Activated CD4-positive, alpha-beta T cell treated with anti-CD3 and anti-CD28 coated beads, Interleukin-2, amount 50 U/mL, for 24 hours (primary cell): ENCODE results near the gene PSMB7.

Source experiments
- DNase-seq, 2 donors: peaks; one replicate each; pipeline ENCODE4 v3.0.0-alpha.2; 2020; ENCODE audit warnings: low read depth in 1 of 2, low spot score in 1 of 2

Gene PSMB7

DNA sequence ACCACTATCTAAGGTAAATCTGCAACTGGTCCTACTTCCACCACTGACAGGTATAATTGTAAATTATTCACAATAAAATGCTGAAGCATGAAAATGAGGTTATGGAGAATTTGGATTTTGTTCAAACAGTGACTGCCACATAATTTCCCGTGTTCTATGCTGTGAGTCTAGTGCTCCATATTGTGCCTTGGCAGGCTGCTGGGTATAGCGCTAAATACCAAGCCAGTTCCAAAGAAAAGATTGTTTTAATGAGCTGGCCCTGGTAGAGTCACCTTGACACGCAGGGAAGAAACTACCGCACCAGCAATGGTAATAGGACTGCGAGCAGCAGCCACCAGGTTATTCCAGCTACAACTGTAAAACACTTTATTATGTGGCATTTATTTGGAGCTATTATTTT, 30.4 kb downstream of the PSMB7 start:
- no peak for DNase-seq

DNA sequence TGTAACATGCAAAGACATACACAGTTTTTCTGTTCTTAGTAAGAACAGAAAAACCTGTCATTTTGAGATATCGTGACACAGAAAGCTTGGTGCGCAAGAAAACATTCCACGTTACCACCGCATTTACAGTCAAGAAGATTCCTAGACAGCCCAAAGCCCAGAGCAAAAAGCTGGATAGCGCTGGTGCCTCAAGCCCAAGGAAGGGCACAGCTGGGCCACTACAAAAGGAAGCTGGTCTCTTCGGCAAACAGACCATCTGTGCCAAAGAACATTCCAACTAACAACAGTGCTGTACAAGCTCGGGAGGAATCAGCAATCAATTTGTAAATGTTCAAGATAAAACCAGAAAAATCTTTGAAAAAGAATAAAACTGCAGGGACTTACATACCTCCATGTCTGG, 31.0 kb downstream of the PSMB7 start:
- DNase-seq, result no peak

DNA sequence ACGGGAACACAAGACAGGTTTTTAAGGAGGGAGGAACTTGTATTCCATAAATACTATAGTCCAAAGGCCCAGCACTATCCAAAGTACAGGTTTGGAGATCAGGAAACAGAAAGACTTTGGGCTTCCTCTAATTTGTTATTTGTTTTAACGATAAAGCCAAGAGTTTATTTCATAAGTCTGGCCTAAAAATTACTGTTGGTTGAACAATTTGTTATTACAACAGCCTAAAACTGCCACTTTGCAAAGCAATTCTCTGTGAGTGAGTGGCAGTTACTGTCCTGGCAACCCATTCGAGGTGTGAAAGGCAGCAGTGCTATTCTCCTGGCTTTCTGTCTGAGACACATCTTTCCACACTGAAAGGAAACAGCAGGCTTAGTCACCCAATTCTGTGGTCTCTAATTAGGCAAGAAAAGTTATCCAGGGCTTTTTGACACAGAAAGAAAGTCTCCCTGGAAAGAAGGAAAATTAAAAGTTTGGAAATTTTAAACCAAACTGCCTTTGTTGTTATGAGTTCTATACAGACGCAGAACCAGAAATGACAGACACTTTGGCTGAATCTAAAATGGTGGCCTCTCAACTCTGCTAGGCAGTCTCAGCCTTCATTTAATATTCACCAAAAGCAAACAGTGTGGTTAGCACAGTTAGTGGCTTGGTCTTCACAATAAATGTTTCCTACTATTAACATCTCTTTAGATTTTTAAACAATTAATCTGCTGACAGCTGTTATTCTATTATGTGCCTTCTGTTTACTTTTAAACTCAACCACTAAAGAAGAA, 33.9 kb downstream of the PSMB7 start:
- no peak for DNase-seq

DNA sequence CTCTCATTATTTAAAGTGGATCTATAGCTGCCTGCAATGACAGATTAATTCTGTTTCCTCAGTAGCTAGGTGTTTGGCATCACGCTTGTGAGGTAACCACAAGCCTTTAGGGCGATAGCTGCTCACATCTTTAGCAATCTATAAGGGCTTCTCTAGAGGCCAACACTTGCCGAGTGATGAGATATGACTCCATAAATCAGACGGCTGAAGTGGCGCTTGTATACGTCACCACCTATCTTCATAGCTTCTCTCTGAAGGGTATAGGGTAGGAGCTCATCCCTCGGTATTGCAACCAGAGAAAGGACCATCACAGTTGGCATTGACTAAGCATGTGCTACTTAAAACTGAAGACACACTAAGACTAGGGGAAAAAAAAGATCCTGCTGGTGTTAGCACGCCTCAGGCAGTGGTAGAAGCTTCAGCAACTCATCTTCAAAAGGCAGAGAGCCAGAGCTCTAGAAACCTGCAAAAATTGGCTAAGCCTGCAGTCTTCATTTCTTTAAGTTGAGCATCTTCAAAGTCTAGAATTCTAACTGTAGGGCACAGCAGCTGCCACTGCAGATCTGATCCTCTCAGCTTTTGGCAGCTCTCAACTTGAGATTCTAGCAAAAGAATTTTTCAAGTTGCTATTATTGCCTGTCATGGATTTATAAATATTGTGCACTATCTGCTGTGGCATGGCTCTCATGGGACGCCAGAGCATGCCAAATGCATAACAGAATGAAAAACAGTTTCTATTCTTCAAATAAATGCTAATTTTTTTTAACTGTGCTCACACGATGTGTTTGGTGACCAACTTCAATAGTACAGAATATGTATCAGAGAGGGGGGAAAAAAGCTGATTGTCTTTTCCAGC, 37.5 kb downstream of the PSMB7 start:
- DNase-seq, result no peak

DNA sequence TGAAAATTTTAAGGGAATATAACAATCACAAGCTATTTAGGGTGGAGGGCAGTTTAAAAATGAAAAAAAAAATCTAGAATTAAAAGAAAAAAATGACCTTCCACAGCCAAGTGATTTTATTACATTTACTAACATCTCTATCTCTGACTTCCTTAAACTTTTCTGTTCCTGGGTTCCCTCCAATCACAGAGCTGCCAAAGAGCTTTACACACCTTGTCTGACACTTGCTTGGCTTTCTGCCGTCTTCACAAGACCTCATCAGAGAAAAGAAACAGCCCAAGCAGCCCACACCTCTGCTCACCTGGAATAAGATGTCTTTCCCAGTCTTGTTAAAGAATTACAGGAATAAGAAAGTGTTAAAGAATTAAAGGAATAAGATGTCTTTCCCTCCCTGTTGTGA, 38.9 kb downstream of the PSMB7 start:
- DNase-seq, result no peak

DNA sequence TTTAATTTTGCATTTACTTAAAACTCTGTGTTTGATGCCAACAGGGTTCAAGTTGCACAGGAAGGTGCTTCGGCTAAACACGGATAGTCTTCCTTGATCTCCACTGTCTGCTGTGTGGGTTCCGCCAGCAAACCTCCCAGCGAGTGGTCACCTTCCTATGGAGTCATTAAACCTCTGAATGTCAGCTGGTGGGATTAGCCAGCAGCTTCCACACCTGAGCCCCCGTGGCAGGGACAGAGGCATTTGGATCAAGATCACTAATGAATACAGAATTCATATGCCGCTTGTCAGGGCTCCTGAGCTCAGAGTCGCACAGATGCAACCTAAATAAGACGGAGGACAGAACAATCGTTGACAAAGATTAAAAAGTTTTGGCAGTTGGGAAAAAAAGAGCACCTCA, 39.5 kb downstream of the PSMB7 start:
- no peak for DNase-seq

DNA sequence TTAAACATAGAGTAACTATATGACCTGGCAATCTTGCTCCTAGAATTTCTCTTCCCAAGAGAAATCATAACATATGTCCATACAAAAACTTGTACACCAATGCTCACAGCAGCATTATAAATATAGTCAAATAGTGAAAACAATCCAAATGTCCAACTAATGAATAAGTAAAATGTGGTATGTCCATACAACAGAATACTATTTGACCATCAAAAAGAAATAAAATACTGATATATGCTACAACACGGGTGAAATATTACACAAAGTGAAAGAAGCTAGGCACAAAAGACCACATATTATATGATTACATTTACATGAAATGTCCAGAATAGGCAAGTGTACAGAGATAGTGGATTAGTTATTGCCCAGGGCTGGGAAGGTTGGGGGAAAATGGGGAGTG, 41.4 kb downstream of the PSMB7 start:
- DNase-seq, result no peak

DNA sequence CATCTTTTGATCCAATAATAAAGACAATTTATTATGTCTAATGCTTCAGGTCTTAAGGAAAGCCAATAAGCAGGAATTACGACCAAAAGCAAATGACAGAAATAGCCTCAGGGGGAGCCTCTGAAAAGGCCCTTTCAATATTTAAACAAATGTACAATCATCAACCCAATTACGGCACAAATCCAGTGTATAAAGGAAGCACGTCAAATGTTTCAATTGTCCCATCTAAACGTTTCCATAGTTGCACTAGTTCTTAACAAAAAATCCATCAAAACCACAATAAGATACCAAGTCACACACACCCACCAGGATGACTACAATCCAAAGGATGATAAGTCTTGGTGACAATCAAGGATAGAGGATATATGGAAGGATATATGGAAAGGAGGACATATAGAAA, 41.9 kb downstream of the PSMB7 start:
- DNase-seq, result no peak

DNA sequence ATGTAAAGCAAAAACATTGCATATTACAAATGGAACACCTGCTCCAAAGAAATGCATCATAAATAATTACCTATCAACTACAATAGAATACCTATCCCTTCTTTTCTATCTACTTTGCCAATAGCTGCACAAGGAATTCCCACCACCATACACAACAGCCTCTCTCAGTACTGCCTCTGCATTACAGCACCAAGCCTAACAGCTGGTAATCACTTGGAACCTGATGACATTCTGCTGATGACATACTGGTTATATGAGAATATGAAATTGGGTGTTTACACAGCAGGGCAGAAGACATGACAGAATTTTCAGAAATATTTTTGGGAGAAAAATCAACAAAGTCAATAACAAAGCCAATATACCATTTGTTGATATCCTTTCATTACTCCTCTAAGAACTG, 43.2 kb downstream of the PSMB7 start:
- no peak for DNase-seq

DNA sequence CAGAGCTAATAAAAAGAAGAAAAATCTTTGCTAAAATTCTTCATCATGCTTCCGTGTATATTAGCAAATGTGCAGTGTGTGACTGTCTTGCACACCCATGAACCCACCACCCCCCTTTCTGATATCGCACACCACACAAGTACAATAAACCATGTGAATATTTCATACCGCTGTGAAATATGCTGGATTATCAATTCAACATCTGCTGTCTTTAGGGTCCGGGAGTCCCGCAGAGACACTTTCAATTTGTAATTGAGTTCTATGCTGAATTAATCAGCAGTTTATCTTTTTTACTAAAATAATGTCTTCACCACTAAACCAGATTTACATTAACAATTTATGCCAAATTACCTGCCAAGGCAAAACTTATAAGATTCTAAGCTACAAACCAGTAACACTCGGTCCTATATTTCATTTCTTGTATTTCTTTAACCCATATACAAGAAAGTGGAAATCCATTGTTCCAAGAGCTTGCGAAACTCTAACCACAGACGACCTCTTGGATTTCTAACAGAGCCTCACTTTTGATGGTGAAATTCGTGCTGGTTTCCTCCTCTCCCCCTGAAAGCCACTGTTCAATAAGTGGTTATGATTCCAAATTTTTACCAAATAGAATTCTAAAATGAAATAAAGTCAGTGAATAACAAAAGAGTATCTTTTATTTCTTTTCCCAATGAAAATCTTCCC, 44.2 kb downstream of the PSMB7 start:
- no peak for DNase-seq

DNA sequence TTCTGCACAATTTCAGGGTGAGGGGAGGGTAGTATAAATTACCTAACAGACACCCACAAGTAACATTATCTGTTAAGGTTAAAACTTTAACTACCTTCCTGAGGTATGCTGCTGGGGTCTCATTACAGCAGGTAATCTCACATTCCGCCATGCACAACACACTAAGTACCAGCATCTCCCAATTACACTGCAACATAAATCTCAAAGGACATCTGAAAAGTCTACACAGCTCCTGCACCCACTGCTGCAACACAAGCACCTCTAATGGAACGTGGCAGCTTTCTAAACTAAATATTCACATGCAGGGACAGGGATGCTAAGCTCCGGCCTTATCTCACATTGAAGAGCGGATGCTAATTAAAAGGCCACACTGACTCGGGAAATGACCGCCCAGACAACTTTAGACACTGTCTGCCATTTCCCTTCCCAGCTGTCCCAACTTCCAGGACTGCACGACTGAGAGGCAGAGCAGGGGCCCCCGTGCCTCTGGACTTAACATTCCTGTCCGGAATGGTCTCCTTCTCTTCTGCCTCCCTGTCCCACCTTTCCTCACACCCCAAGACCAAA, 45.9 kb downstream of the PSMB7 start:
- DNase-seq, result no peak

DNA sequence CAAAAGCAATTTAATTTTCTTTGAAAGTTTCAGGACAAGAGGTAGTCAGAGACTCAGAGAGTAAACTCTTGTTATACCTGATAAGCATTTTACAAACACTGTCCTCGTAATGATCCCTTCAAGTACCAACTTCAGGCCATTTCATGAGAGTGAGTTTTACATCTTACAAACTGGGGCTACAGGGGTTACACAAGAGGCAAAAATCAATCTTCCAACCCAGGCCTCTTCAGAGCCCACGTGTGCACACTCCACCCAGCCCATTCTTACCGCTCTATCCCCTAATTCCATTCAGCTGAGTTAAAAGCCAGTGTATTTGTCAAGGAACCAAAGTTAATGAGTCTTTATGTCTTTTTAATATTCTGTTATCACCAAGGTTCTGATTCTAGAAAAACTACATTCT, 46.5 kb downstream of the PSMB7 start:
- no peak for DNase-seq

DNA sequence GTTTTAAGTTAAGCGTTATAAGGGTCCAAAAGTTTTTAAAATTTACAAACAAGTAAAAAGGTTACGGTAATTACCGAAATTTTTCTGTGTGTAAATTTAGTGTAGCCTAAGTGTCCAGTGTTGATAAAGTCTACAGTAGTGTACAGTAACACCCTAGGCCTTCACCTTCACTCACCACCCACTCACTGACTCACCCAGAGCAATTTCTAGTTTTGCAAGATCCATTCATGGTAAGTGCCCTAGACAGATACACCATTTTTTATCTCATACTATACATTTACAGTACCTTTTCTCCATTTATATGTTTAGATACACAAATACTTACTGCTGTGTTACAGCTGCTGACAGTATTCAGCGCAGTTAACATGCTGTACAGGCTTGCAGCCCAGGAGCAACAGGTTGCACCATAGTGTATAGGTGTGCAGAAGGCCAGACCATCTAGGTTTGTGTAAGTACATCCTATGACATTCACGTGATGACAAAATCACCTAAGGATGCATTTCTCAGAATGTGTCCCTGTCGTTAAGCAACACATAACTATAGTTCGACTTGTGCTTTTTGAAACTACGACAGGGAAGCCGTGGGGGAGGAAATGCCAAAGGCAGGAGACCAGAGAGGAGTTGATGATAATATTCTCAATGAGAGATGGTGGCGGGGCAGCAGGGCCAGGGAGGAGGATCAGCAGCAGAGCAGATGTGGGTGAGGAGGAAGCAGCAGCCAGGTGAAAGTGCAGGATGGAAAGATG, 48.6 kb downstream of the PSMB7 start:
- DNase-seq, result no peak

DNA sequence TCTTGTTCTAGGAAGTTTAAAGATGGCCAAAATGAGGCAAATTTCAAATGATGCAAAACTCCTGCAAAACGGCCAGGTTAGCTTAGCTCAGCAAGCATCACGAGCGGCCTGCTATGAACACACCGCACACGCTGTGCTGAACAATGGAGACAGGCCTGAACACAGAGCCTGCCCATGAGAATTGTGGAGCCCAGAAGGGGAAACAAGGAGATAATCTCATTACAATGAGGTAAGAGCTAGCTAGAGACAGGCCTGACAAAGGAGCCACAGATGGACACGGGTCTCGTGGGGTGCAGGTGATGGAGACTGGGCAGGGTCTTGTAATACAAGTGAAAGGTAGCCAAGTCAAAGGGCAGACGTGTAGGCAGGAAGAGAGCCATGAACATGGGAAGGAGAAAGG, 50.2 kb downstream of the PSMB7 start:
- no peak for DNase-seq

DNA sequence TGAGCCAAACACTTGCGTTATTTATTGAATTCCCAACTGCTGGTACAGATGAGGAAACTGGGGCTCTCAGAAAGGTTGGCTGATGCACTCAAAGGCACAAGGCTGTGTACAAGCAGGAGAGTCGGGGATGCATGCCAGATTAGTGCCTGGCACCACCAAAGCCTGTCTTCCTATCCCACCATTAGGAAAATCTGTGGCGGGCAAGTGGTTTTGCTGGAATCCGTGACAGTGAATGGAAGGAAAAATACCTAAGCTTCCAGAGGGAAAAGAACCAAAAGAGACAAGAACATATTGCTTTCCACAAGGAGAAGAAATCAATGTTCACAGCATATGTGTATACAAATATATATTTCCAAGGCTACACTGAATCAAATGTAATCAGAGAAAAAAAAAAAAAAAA, 51.1 kb downstream of the PSMB7 start:
- DNase-seq, result no peak

DNA sequence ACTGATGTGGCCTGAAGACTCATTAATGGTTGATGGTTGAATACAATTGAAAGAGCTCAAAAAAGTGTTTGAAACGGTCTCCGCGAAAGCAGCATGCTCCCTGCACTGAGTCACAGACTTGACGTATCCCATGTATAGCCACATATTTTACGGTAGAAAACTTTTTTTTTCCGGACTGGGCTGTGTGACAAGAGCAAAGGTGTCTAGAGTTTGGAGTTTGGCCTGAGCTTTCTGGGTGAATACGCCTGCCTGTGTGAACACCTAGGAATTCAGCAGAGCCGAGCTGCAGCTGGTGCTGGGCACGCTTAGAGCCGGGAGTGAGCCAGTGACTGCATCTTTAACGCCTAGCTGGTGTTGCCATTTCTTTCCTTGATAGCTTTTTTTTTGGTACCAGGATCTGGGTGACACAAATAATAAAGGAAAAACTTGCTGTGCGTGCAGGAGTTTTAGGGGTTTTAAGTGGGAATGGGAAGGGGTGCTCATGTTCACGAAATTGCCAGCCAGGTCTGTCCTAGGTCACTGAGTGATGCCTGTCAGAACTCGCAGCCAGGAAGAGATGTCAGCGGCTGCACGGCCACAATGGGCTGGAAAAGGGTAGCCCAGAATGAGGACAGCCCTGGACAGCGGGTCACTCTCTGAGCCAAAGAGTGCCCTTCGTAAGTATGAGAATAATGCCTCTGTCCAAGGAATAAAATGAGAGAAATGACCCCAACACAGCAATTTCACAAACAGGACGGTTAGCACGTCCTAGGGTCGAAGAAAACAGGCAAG, 51.7 kb downstream of the PSMB7 start:
- DNase-seq, result no peak

DNA sequence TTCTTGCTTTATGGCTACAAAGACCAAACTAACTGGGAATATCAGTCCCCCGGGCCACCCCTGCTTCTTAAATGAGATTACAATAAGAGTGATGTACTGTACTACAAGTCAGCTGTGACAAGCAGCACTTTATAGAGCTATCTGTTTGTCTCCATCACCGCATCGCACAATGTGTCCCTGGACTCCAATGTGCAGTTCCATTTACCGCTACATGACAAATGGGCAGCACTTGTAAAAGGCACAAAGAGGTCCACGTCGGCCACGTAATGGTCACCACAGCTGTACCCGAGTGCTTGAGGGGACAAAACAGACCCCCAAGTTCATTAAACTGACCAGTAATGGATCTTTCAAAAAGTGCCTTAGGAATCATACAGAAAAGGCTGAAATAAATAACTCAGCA, 54.1 kb downstream of the PSMB7 start:
- DNase-seq, result no peak

DNA sequence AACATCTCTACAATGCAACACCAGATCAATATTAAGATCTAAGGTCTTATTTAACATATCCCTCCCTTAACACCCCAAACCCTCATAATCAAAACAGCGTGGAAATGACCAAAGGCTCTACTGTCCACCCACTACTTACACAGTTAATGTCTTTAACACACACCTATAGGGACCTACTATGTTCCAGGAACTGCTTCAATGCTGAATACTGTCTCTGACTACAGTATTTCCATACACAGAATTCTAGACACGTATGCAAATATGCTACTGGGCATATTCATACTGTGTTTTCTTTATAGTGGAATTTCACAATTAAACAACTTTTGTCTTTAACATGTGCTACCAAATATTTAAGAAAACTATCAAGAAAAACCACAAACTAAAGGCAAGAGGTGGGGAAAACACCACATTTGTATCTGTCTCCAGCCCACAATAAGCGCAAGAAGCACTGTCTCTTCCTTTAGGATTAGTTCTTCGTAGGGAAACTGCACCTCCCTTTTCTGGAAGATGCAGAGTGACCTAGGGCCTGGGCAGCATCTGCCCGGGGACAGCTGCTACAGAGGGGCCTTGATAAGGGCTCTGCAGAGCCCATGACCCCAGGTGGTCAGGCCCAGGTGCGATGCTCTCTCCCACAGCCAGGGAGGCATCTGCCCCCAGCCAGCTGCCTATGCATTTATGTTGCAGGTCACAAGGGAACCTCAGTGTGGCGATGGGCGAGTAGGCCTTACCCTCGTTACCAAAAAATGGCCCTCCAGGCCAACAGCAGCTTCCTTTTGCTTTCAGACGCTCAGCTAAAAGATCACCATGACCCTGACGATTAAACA, 55.2 kb downstream of the PSMB7 start:
- DNase-seq, result no peak

DNA sequence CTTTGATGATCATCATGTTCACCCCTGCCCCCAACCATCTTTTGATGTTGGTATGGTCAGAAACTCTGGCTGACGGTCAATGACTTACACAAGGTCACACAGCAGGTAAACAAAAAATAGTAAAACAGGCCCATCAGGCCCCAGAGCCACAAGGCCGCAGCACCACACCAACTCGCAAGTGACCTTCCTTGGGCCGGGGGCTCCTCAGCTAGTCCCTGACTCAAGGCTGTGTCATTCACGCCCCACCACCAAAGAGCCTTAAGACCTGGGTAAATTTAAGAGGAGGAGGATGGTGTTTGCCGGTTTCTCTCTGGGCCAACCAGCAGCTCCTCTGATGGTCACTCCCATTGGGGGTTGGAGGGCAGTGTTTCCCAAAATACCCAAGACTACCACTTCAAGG, 55.8 kb downstream of the PSMB7 start:
- DNase-seq, result no peak
